PC-3 (cell line): Measurements from ENCODE around the gene TAS1R2. TPM values are rescaled to one million over a fixed set of nuclear protein-coding genes. Genes with fewer than 3 reads are reported as not detected.

Experiments
- ATAC-seq: fragments of 200-7000 bp; cut with Tn5 transposase; 2 replicates; pipeline ENCODE4 v1.9.1; 2020; ENCODE audit warnings: mild to moderate bottlenecking, moderate library complexity
- BruUV-seq: library from RNA; stranded (reverse); fragments of 400-500 nt; replicated peaks from 2 replicates; lab custom pipeline; 2021; lab: Mats Ljungman, UMichigan
- CTCF ChIA-PET: fragments of 300-600 bp; sonication (Branson Sonifier 250); formaldehyde crosslinking; loops from one replicate; lab custom pipeline; 2022; ENCODE audit warnings: antibody characterized with exemption; lab: Charles Lee
- POLR2A ChIA-PET: fragments of 300-600 bp; sonication (Branson Sonifier 250); formaldehyde crosslinking; loops from one replicate; lab custom pipeline; 2022; ENCODE audit warnings: antibody characterized with exemption; ENCODE audit not compliant: unreplicated experiment; lab: Charles Lee
- DNase-seq: peaks from one replicate; pipeline ENCODE4 v3.0.0-alpha.2; 2015
- H2AFZ ChIP-seq: fragments of 300-600 bp; sonication (generic); 2 replicates; pipeline ENCODE4 v1.6.0; 2016; ENCODE audit warnings: antibody characterized with exemption, low read length
- H3F3A ChIP-seq: fragments of 300-600 bp; sonication (generic); one replicate; pipeline ENCODE4 v1.6.0; 2017; ENCODE audit warnings: antibody characterized with exemption, low read length, control low read depth, mild to moderate bottlenecking; ENCODE audit not compliant: unreplicated experiment
- H3K27ac ChIP-seq: fragments of 300-600 bp; sonication (generic); 2 replicates; pipeline ENCODE4 v1.5.1; 2016; ENCODE audit warnings: mild to moderate bottlenecking, low read length
- H3K27me3 ChIP-seq: fragments of 300-600 bp; sonication (generic); 2 replicates; pipeline ENCODE4 v1.6.1; 2016; ENCODE audit warnings: low read length, mixed read lengths
- H3K36me3 ChIP-seq: fragments of 300-600 bp; sonication (generic); 2 replicates; pipeline ENCODE4 v1.6.1; 2016; ENCODE audit warnings: low read depth, mixed run types, low read length, mixed read lengths
- H3K4me1 ChIP-seq: fragments of 300-600 bp; sonication (generic); 2 replicates; pipeline ENCODE4 v1.5.1; 2016; ENCODE audit warnings: low read length; ENCODE audit not compliant: insufficient read depth
- H3K4me2 ChIP-seq: fragments of 300-600 bp; sonication (generic); 2 replicates; pipeline ENCODE4 v1.6.0; 2016; ENCODE audit warnings: low read length
- H3K4me3 ChIP-seq: fragments of 300-600 bp; sonication (generic); 2 replicates; pipeline ENCODE4 v1.5.1; 2016; ENCODE audit warnings: mild to moderate bottlenecking, low read length, mixed read lengths
- H3K79me2 ChIP-seq: fragments of 300-600 bp; sonication (generic); 2 replicates; pipeline ENCODE4 v1.6.1; 2017; ENCODE audit warnings: low read length, mixed read lengths
- H3K9ac ChIP-seq: fragments of 300-600 bp; sonication (generic); 2 replicates; pipeline ENCODE4 v1.6.0; 2016; ENCODE audit warnings: mild to moderate bottlenecking, low read length
- H3K9me2 ChIP-seq: fragments of 300-600 bp; sonication (generic); replicated peaks from 2 replicates; pipeline ENCODE4 v1.6.1; 2016; ENCODE audit warnings: mixed run types, low read length, mixed read lengths
- H3K9me3 ChIP-seq: fragments of 300-600 bp; sonication (generic); 2 replicates; pipeline ENCODE4 v1.6.1; 2016; ENCODE audit warnings: low read length, mixed read lengths
- H4K20me1 ChIP-seq: fragments of 300-600 bp; sonication (generic); 2 replicates; pipeline ENCODE4 v1.6.1; 2016; ENCODE audit warnings: low read length, mixed read lengths
- CTCF ChIP-seq: fragments of 300-600 bp; sonication (generic); conservative IDR thresholded peaks from 2 replicates; pipeline ENCODE4 v1.5.1; 2017; ENCODE audit warnings: antibody characterized with exemption, low read depth, mild to moderate bottlenecking, low read length
- EZH2 ChIP-seq: fragments of 300-600 bp; sonication (generic); IDR thresholded peaks from one replicate; pipeline ENCODE4 v1.6.1; 2017; ENCODE audit warnings: antibody characterized with exemption, mild to moderate bottlenecking, low read length; ENCODE audit not compliant: unreplicated experiment
- EZH2phosphoT487 ChIP-seq: fragments of 300-600 bp; sonication (generic); IDR thresholded peaks from 2 replicates; pipeline ENCODE4 v1.6.1; 2018; ENCODE audit warnings: mild to moderate bottlenecking, antibody characterized with exemption, low read length, borderline replicate concordance
- intact Hi-C: fragments of 100-400 bp; cut with micrococcal nuclease; formaldehyde crosslinking; loops from 2 replicates; pipeline ENCODE4 v1.9.0; 2023
- total RNA-seq: library from RNA; depleted of rRNA; stranded (reverse); fragments of >200 nt; gene quantifications from 2 replicates; pipeline ENCODE4 v1.2.3, GENCODE V29; 2014

TAS1R2 gene
- total RNA-seq, 1 experiment from 2014 or later, result not detected

GRCh38 chr1:18856435-18856834 is 3.0 kb downstream of the TAS1R2 start:
- BruUV-seq, result no TSS peak
- CTCF ChIA-PET, result no interaction called here

GRCh38 chr1:18855573-18855972 is 3.9 kb downstream of the TAS1R2 start:
- H3K27me3 ChIP-seq, result peaks cover 19% of the 10 kb centered on the region
- TF ChIP-seq CTCF (no peak), EZH2 (no peak), EZH2phosphoT487 (no peak)
- H4K20me1 ChIP-seq, result no peaks in the 10 kb centered on the region
- H3F3A ChIP-seq, result no peaks in the 10 kb centered on the region
- no peak for DNase-seq
- ATAC-seq, result no peak
- ChIA-PET POLR2A (no interaction called here), CTCF (no interaction called here)
- no peaks in the 10 kb centered on the region for H3K9me2 ChIP-seq
- no TSS peak for BruUV-seq
- H3K27ac ChIP-seq, result no peak overlapping the region
- H3K4me3 ChIP-seq, result no peak overlapping the region
- H3K36me3 ChIP-seq, result no peaks in the 10 kb centered on the region
- no peak overlapping the region for H3K4me2 ChIP-seq
- no peak overlapping the region for H3K9ac ChIP-seq
- intact Hi-C loops, result no loop called here
- H2AFZ ChIP-seq, result no peak overlapping the region
- H3K4me1 ChIP-seq, result no peaks in the 10 kb centered on the region
- no peaks in the 10 kb centered on the region for H3K9me3 ChIP-seq
- no peaks in the 10 kb centered on the region for H3K79me2 ChIP-seq

More at GRCh38 chr1:18856435-18856834, 3.0 kb downstream of the TAS1R2 start:
- no peaks in the 10 kb centered on the region for H3K9me2 ChIP-seq
- TF ChIP-seq CTCF (no peak), EZH2 (no peak)
- intact Hi-C loops, result no loop called here
- H3K4me2 ChIP-seq, result no peak overlapping the region
- H3F3A ChIP-seq, result no peaks in the 10 kb centered on the region
- H2AFZ ChIP-seq, result no peak overlapping the region
- no peak overlapping the region for H3K9ac ChIP-seq
- H3K9me3 ChIP-seq, result no peaks in the 10 kb centered on the region
- no peak overlapping the region for H3K4me3 ChIP-seq
- peaks cover 19% of the 10 kb centered on the region for H3K27me3 ChIP-seq
- H3K4me1 ChIP-seq, result no peaks in the 10 kb centered on the region
- no peak for DNase-seq
- H3K27ac ChIP-seq, result no peak overlapping the region
- H4K20me1 ChIP-seq, result no peaks in the 10 kb centered on the region
- POLR2A ChIA-PET, result no interaction called here
- no peaks in the 10 kb centered on the region for H3K36me3 ChIP-seq
- ATAC-seq, result no peak
- H3K79me2 ChIP-seq, result no peaks in the 10 kb centered on the region

- ChIA-PET POLR2A (no interaction called here), CTCF (no interaction called here)
- Histone ChIP-seq H3K9me2 (no peaks in the 10 kb centered on the region), H4K20me1 (no peaks in the 10 kb centered on the region), H3K9me3 (no peaks in the 10 kb centered on the region), H3K4me1 (no peaks in the 10 kb centered on the region), H3K4me3 (no peak overlapping the region), H3K27ac (no peak overlapping the region), H3K36me3 (no peaks in the 10 kb centered on the region), H3F3A (no peaks in the 10 kb centered on the region), H3K4me2 (no peak overlapping the region), H2AFZ (no peak overlapping the region), H3K27me3 (peaks cover 25% of the 10 kb centered on the region), H3K9ac (no peak overlapping the region), H3K79me2 (no peaks in the 10 kb centered on the region)
- ATAC-seq, result no peak
- no peak for TF ChIP-seq EZH2phosphoT487
- no peak for TF ChIP-seq EZH2
- no peak for TF ChIP-seq CTCF
- intact Hi-C loops, result no loop called here
- no TSS peak for BruUV-seq
- DNase-seq, result no peak
These were observed 5.0 kb downstream of the TAS1R2 start for GRCh38 chr1:18854331-18855025.
